Measurements from ENCODE around the gene PNISR. TPM values are rescaled to one million over a fixed set of nuclear protein-coding genes. Genes with fewer than 3 reads are reported as not detected.

Gene PNISR
- total and polyA plus RNA-seq, 2 experiments from 2014 or later: 80.8 to 88.7 TPM

- DNase-seq (ENCODE audit: low spot score): no peak
- no peaks in the 10 kb centered on the region for H3K4me1 ChIP-seq (ENCODE audit: insufficient read depth)
- no peak overlapping the region for H3K4me3 ChIP-seq
- H4K20me1 ChIP-seq (ENCODE audit: insufficient read depth, poor library complexity, severe bottlenecking): peaks cover 94% of the 10 kb centered on the region
- H3K9me3 ChIP-seq (ENCODE audit: low read depth): no peaks in the 10 kb centered on the region
- no peak overlapping the region for H3K27ac ChIP-seq
- no peak overlapping the region for H3K4me2 ChIP-seq
- no peak overlapping the region for H2AFZ ChIP-seq
- H3K27me3 ChIP-seq: no peaks in the 10 kb centered on the region
- no peaks in the 10 kb centered on the region for H3K36me3 ChIP-seq (replicated peaks; ENCODE audit: insufficient read depth, low read depth)
- WGBS (ENCODE audit: low lambda C conversion rate, missing lambda C conversion rate): 88% methylated on average over 2 of the region's 2 CpGs
- TF ChIP-seq CTCF (IDR thresholded peaks at IDR 0.05; ENCODE audit: poor library complexity) (no peak), EZH2 (IDR thresholded peaks at IDR 0.05; ENCODE audit: borderline replicate concordance) (no peak), EZH2phosphoT487 (IDR thresholded peaks at IDR 0.05; ENCODE audit: low read depth, severe bottlenecking, unreplicated experiment) (no peak)
- H3K9me2 ChIP-seq (replicated peaks; ENCODE audit: insufficient read depth): no peaks in the 10 kb centered on the region
- peaks cover 100% of the 10 kb centered on the region for H3K79me2 ChIP-seq
These were observed 8.9 kb downstream of the PNISR start for GRCh38 chr6:99416226-99416625.

GRCh38 chr6:99415446-99415845 lies 9.7 kb downstream of the PNISR start:
- Histone ChIP-seq H3K9me2 (replicated peaks; ENCODE audit: insufficient read depth) (no peaks in the 10 kb centered on the region), H4K20me1 (ENCODE audit: insufficient read depth, poor library complexity, severe bottlenecking) (peaks cover 92% of the 10 kb centered on the region), H3K4me1 (ENCODE audit: insufficient read depth) (no peaks in the 10 kb centered on the region), H3K9me3 (ENCODE audit: low read depth) (no peaks in the 10 kb centered on the region), H3K27me3 (no peaks in the 10 kb centered on the region), H3K27ac (no peak overlapping the region), H3K36me3 (replicated peaks; ENCODE audit: insufficient read depth, low read depth) (no peaks in the 10 kb centered on the region), H3K4me3 (no peak overlapping the region), H2AFZ (no peak overlapping the region), H3K4me2 (no peak overlapping the region), H3K79me2 (peaks cover 100% of the 10 kb centered on the region)
- TF ChIP-seq CTCF (IDR thresholded peaks at IDR 0.05; ENCODE audit: poor library complexity) (no peak), EZH2 (IDR thresholded peaks at IDR 0.05; ENCODE audit: borderline replicate concordance) (no peak), EZH2phosphoT487 (IDR thresholded peaks at IDR 0.05; ENCODE audit: low read depth, severe bottlenecking, unreplicated experiment) (no peak)
- no peak for DNase-seq (ENCODE audit: low spot score)

- H3K27me3 ChIP-seq: no peaks in the 10 kb centered on the region
- no peak overlapping the region for H3K4me3 ChIP-seq
- peaks cover 63% of the 10 kb centered on the region for H4K20me1 ChIP-seq (ENCODE audit: insufficient read depth, poor library complexity, severe bottlenecking)
- H3K27ac ChIP-seq: no peak overlapping the region
- no peak overlapping the region for H2AFZ ChIP-seq
- 95% methylated on average over 1 of the region's 1 CpG for WGBS (ENCODE audit: low lambda C conversion rate, missing lambda C conversion rate)
- no peak overlapping the region for H3K4me2 ChIP-seq
- no peaks in the 10 kb centered on the region for H3K36me3 ChIP-seq (replicated peaks; ENCODE audit: insufficient read depth, low read depth)
- TF ChIP-seq CTCF (IDR thresholded peaks at IDR 0.05; ENCODE audit: poor library complexity) (no peak), EZH2phosphoT487 (IDR thresholded peaks at IDR 0.05; ENCODE audit: low read depth, severe bottlenecking, unreplicated experiment) (no peak), EZH2 (IDR thresholded peaks at IDR 0.05; ENCODE audit: borderline replicate concordance) (no peak)
- peaks cover 71% of the 10 kb centered on the region for H3K79me2 ChIP-seq
- H3K4me1 ChIP-seq (ENCODE audit: insufficient read depth): no peaks in the 10 kb centered on the region
- no peaks in the 10 kb centered on the region for H3K9me2 ChIP-seq (replicated peaks; ENCODE audit: insufficient read depth)
- no peak for DNase-seq (ENCODE audit: low spot score)
- H3K9me3 ChIP-seq (ENCODE audit: low read depth): no peaks in the 10 kb centered on the region
These were observed 13.0 kb downstream of the PNISR start for GRCh38 chr6:99412065-99412464.

GRCh38 chr6:99409672-99410071 lies 15.4 kb downstream of the PNISR start:
- H3K79me2 ChIP-seq: peaks cover 47% of the 10 kb centered on the region
- H3K9me2 ChIP-seq (replicated peaks; ENCODE audit: insufficient read depth): no peaks in the 10 kb centered on the region
- H3K9me3 ChIP-seq (ENCODE audit: low read depth): no peaks in the 10 kb centered on the region
- H3K27ac ChIP-seq: no peak overlapping the region
- no peaks in the 10 kb centered on the region for H3K36me3 ChIP-seq (replicated peaks; ENCODE audit: insufficient read depth, low read depth)
- TF ChIP-seq EZH2 (IDR thresholded peaks at IDR 0.05; ENCODE audit: borderline replicate concordance) (no peak), EZH2phosphoT487 (IDR thresholded peaks at IDR 0.05; ENCODE audit: low read depth, severe bottlenecking, unreplicated experiment) (no peak), CTCF (IDR thresholded peaks at IDR 0.05; ENCODE audit: poor library complexity) (no peak)
- no peak overlapping the region for H3K4me2 ChIP-seq
- no peak for DNase-seq (ENCODE audit: low spot score)
- no peaks in the 10 kb centered on the region for H3K4me1 ChIP-seq (ENCODE audit: insufficient read depth)
- no peak overlapping the region for H3K4me3 ChIP-seq
- H3K27me3 ChIP-seq: no peaks in the 10 kb centered on the region
- H2AFZ ChIP-seq: no peak overlapping the region
- H4K20me1 ChIP-seq (ENCODE audit: insufficient read depth, poor library complexity, severe bottlenecking): peaks cover 39% of the 10 kb centered on the region

Measured in hepatocyte (in vitro differentiated cells).